Pancreas (tissue), 10 donors: ENCODE results near the gene DMBX1. TPM values are rescaled to one million over a fixed set of nuclear protein-coding genes. Genes with fewer than 3 reads are reported as not detected.

ENCODE experiments used
- ATAC-seq, 4 donors: fragments of 200-7000 bp; cut with Tn5 transposase; one replicate each; pipeline versions ENCODE4 v1.8.0 to v1.9.1; 2020; ENCODE audit warnings: mild to moderate bottlenecking in 4 of 4, moderate library complexity in 4 of 4
- DNase-seq, 6 donors: peaks; one replicate each; pipeline ENCODE4 v3.0.0-alpha.2; 2020
- FAIRE-seq: peaks from 2 replicates; lab custom pipeline; 2012; peaks lifted over from hg19 to GRCh38; lab: Jason Lieb, UNC
- H3K27ac ChIP-seq, 4 donors: fragments of 200-600 bp; sonication (generic); 1 replicate in 3 of 4; 2 replicates in 1 of 4; pipeline versions ENCODE4 v1.5.0 to v1.8.0; 2020
- H3K27me3 ChIP-seq, 4 donors: fragments of 200-600 bp; one replicate each; pipeline ENCODE4 v1.8.0; 2021
- H3K36me3 ChIP-seq, 3 donors: fragments of 200-600 bp; sonication (generic) in 1 of 3; one replicate each; pipeline versions ENCODE4 v1.5.0 to v1.8.0; 2020 to 2021
- H3K4me1 ChIP-seq, 3 donors: fragments of 200-600 bp; one replicate each; pipeline ENCODE4 v1.8.0; 2021
- H3K4me3 ChIP-seq, 4 donors: fragments of 200-600 bp; sonication (generic) in 2 of 4; one replicate each; pipeline versions ENCODE4 v1.5.0 to v1.8.0; 2020 to 2021
- H3K9me3 ChIP-seq, 4 donors: fragments of 200-600 bp; one replicate each; pipeline ENCODE4 v1.8.0; 2021
- WGBS, 2 donors: extraction: QIAGEN DNeasy Blood & Tissue Kit; methylation state at CpG; one replicate each; pipeline ENCODE4 v1.1.7; 2013; 5-methylcytosine and 5-hydroxymethylcytosine counted together
- intact Hi-C, 3 donors: fragments of 100-400 bp; cut with DNase I; formaldehyde crosslinking; loops; one replicate each; pipeline versions ENCODE4 v1.11.1 to v1.14.2; 2022
- polyA plus RNA-seq, 2 donors: library from polyadenylated mRNA; stranded (reverse); fragments of 200-250 nt; gene quantifications; one replicate each; pipeline ENCODE4 v1.2.3, GENCODE V29; 2013
- total RNA-seq, 6 donors: library from RNA; stranded (reverse); fragmentation: NEBNext Ultra II Directional in 4 of 6; extraction: Animal tissue kit (Norgen Biotek cat#: 25700) in 4 of 6; gene quantifications; one replicate each; pipeline versions ENCODE4 v1.2.1 to v1.2.4, GENCODE V29; 2021 to 2023
- TF ChIP-seq, protein P1 (sequence below), 4 donors: fragments of 200-600 bp; sonication (generic) in 3 of 4; IDR thresholded peaks; one replicate each; pipeline versions ENCODE4 v1.5.0 to v1.8.0; 2021; ENCODE audit warnings: antibody characterized with exemption in 4 of 4
- donor health status: healthy with polysubstance abuse.
- donor health status: DM: no; HTN: no; CAD: no; lungs with moderate emphysema.
- donor health status: DM: no; HTN: no; CAD: no.
- donor health status: control.
- donor health status: control.
- donor health status: Bipolar disorder and iron deficiency.
- donor health status: DM: yes; HTN: yes; CAD: no.
- donor health status: DM: no; HTN: no; CAD: no.
- donor health status: DM: no; HTN: no; CAD: no.
- donor health status: DM: yes; HTN: yes; CAD: no.

Gene DMBX1
- total and polyA plus RNA-seq, 8 donors, result not detected

DNA sequence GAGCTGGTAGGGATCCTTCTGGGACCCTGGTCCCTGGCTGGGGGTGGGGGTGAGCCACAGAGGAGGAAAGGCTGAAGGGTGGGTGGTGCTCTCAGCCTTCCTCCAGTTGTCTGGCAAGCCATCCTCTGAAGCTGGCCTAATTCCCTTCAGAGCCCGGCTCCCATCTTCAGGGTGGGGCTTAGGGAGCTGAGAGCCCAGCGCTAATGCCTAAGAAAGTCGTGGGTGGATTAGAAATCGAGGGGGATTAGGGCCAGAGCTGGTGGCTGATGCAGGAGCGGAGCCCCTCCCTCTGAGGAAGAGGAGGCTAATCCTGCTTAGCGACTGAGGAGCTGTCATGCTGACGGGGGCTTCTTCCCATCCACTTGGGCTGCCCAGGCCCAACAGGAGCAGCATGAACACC lies 30.8 kb upstream of the DMBX1 start:
- ATAC-seq (no peak), DNase-seq (no peak), FAIRE-seq (no peak)
- TF ChIP-seq, protein P1, sequence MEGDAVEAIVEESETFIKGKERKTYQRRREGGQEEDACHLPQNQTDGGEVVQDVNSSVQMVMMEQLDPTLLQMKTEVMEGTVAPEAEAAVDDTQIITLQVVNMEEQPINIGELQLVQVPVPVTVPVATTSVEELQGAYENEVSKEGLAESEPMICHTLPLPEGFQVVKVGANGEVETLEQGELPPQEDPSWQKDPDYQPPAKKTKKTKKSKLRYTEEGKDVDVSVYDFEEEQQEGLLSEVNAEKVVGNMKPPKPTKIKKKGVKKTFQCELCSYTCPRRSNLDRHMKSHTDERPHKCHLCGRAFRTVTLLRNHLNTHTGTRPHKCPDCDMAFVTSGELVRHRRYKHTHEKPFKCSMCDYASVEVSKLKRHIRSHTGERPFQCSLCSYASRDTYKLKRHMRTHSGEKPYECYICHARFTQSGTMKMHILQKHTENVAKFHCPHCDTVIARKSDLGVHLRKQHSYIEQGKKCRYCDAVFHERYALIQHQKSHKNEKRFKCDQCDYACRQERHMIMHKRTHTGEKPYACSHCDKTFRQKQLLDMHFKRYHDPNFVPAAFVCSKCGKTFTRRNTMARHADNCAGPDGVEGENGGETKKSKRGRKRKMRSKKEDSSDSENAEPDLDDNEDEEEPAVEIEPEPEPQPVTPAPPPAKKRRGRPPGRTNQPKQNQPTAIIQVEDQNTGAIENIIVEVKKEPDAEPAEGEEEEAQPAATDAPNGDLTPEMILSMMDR (IDR thresholded peaks at IDR 0.05), result no peak
- WGBS, 2 donors, result 69 to 72% methylated on average over 7 of the region's 7 CpGs
- no peaks in the 10 kb centered on the region for H3K27me3 ChIP-seq
- intact Hi-C loops, result no loop called here
- H3K4me1 ChIP-seq, result no peaks in the 10 kb centered on the region
- no peaks in the 10 kb centered on the region for H3K36me3 ChIP-seq
- no peaks in the 10 kb centered on the region for H3K9me3 ChIP-seq
- no peak overlapping the region for H3K27ac ChIP-seq
- no peak overlapping the region for H3K4me3 ChIP-seq

DNA sequence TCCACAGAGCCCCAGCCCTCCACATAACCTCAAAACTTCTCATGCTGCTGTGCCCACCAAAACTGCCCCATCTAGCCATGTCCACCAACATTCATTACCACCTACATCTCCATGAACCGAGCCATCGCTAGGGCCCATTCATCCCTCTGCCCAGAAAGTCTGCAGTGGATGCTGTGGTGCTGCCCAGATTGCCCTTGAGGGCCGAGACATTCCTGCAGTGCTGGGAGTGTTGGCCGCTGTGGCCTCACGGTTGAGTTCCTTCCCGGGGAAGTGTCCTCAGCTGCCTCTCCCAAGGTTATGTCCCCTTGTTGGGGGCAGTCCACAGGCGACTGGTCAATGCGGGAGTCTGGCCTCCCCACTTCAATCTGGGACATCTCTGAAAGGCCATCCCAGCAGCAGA lies 30.3 kb upstream of the DMBX1 start:
- Histone ChIP-seq H3K9me3 (no peaks in the 10 kb centered on the region), H3K36me3 (no peaks in the 10 kb centered on the region), H3K27ac (no peak overlapping the region), H3K27me3 (no peaks in the 10 kb centered on the region), H3K4me1 (no peaks in the 10 kb centered on the region), H3K4me3 (no peak overlapping the region)
- ATAC-seq (no peak), DNase-seq (no peak), FAIRE-seq (no peak)
- intact Hi-C loops, result no loop called here
- WGBS, 2 donors, result 73 to 89% methylated on average over 8 of the region's 8 CpGs
- TF ChIP-seq, protein P1 (IDR thresholded peaks at IDR 0.05), result no peak

DNA sequence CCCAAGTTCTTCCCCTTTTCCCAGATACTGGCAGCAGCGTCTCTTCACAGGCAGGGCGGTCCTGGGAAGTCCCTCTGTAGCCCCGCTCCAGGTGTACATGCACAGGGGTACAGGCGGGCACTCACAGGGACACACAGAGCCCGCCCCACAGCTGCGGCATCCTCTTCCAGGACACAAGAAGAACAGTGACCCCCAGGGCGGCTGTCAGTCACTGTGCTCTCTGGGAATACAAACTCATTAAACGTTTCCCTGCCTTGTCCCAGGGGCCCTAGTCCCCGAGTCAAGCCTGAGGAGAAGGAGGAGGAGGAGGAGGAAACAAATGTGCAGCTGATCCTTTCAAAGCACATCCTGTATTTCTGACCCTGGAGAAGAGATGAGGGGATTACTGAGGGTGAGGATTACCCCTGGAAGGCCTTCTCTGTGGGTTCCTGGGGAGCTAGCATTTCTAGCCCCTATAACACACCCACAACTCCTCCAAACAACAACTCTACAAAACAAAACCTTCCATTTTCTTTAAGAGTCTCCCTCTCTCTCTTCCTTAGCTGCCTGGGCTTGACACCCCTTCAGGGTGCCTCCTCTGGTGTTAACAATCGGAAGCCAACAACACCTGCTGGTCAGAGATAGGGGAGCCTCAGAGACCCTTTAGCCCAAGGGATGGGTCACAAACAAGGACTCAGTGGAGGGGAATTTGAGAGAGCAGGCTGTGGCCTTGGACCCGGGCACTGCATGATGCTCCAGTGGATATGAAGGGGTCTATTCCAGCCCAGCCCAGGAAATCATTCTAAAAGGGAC lies 28.4 kb upstream of the DMBX1 start:
- DNase-seq, result no peak
- Histone ChIP-seq H3K36me3 (no peaks in the 10 kb centered on the region), H3K27ac (no peak overlapping the region), H3K9me3 (no peaks in the 10 kb centered on the region), H3K4me3 (no peak overlapping the region), H3K27me3 (no peaks in the 10 kb centered on the region), H3K4me1 (no peaks in the 10 kb centered on the region)
- no peak for FAIRE-seq
- 69 to 76% methylated on average over 11 of the region's 11 CpGs for WGBS, 2 donors
- ATAC-seq, result no peak
- intact Hi-C loops, result no loop called here
- TF ChIP-seq, protein P1 (IDR thresholded peaks at IDR 0.05), result no peak

DNA sequence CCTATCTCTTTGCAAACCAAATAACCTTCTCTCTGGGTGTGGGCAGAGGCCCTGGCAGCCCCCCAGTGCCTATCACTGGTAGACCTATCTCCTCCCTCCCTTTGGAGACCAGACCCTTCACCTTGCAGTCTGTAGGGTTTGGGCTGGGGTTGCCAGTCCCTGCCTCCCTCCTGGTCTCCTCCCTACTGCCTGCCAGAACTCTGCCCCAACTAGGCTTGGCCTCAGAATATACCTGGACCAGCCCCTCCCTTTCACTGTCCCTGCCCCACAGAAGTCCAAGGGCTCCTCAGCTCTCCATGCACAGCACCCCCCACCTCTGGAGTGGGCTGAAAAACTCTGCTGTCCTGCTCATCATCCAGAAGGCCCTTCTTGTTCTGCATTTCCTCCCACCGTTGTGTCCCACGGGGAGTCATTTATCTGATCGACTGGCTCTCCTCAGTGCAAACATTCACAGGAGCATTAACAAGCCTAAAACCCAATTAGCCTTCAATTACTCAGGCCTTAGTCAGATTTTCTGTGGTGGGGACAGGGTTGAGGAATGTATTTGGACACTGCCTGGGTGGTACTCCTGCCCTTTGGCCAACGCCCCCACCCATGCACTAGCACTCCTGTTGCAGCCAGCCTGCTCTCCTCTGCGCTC lies 27.7 kb upstream of the DMBX1 start:
- WGBS, 2 donors, result 59 to 66% methylated on average over 5 of the region's 5 CpGs
- H3K27me3 ChIP-seq, result no peaks in the 10 kb centered on the region
- no peak for ATAC-seq

More for the DNA sequence above, 27.7 kb upstream of the DMBX1 start:
- DNase-seq, result peak in 1 of 6 donors; percentile 13
- intact Hi-C loops, result no loop called here
- H3K9me3 ChIP-seq, result no peaks in the 10 kb centered on the region
- no peak for FAIRE-seq
- peaks cover 0 to 1% (median 0%) of the 10 kb centered on the region in 3 donors for H3K4me1 ChIP-seq
- no peak overlapping the region for H3K4me3 ChIP-seq
- TF ChIP-seq, protein P1 (IDR thresholded peaks at IDR 0.05), result no peak
- H3K27ac ChIP-seq, result no peak overlapping the region
- no peaks in the 10 kb centered on the region for H3K36me3 ChIP-seq
